Measurements from ENCODE around the gene GPD1L.
"Not testable (repeated sequence)": the region's sequence is repeated elsewhere in the genome, so short reads cannot be mapped to it uniquely, and the experiment has no call there.

Gene GPD1L

GRCh38 chr3:32106132-32106928, at the start of gene GPD1L:
Gene GPD1L, plus strand, starts transcription at chr3:32106620. Its CDS starts 92 bp downstream, at chr3:32106712.
- H3K4me1 ChIP-seq (ENCODE audit: insufficient read depth, low read length): no peaks in the 10 kb centered on the region
- H3K36me3 ChIP-seq (ENCODE audit: insufficient read depth, low read depth, low read length): no peaks in the 10 kb centered on the region
- H3K4me3 ChIP-seq (ENCODE audit: low read length): peak within 1 kb of the TSS; percentile 75
- H3K9ac ChIP-seq (ENCODE audit: low read depth, low read length): no peak within 1 kb of the TSS
- H3K27ac ChIP-seq (ENCODE audit: low read length): no peak within 1 kb of the TSS
- peaks cover 18% of the 10 kb centered on the region for H3K9me3 ChIP-seq (ENCODE audit: insufficient read depth, low read depth, low read length)
- peaks cover 26% of the 10 kb centered on the region for H3K27me3 ChIP-seq (ENCODE audit: insufficient read depth, low read length)

GRCh38 chr3:32058465-32058864, 48.0 kb upstream of the GPD1L start:
- not testable (repeated sequence) for H3K36me3 ChIP-seq (ENCODE audit: insufficient read depth, low read depth, low read length); H3K27me3 ChIP-seq (ENCODE audit: insufficient read depth, low read length); H3K4me3 ChIP-seq (ENCODE audit: low read length); H3K9ac ChIP-seq (ENCODE audit: low read depth, low read length); H3K27ac ChIP-seq (ENCODE audit: low read length); H3K4me1 ChIP-seq (ENCODE audit: insufficient read depth, low read length); H3K9me3 ChIP-seq (ENCODE audit: insufficient read depth, low read depth, low read length)

- H3K36me3 ChIP-seq (ENCODE audit: insufficient read depth, low read depth, low read length): no peaks in the 10 kb centered on the region
- H3K4me3 ChIP-seq (ENCODE audit: low read length): no peak overlapping the region
- no peaks in the 10 kb centered on the region for H3K27me3 ChIP-seq (ENCODE audit: insufficient read depth, low read length)
- H3K9ac ChIP-seq (ENCODE audit: low read depth, low read length): no peak overlapping the region
- H3K4me1 ChIP-seq (ENCODE audit: insufficient read depth, low read length): no peaks in the 10 kb centered on the region
- H3K9me3 ChIP-seq (ENCODE audit: insufficient read depth, low read depth, low read length): no peaks in the 10 kb centered on the region
- H3K27ac ChIP-seq (ENCODE audit: low read length): no peak overlapping the region
Observed at GRCh38 chr3:32062950-32063582, 43.4 kb upstream of the GPD1L start.

- Histone ChIP-seq H3K4me3 (ENCODE audit: low read length) (no peak overlapping the region), H3K9ac (ENCODE audit: low read depth, low read length) (no peak overlapping the region), H3K4me1 (ENCODE audit: insufficient read depth, low read length) (no peaks in the 10 kb centered on the region), H3K9me3 (ENCODE audit: insufficient read depth, low read depth, low read length) (no peaks in the 10 kb centered on the region; the same call in 1 of the 2 replicates), H3K36me3 (ENCODE audit: insufficient read depth, low read depth, low read length) (no peaks in the 10 kb centered on the region), H3K27ac (ENCODE audit: low read length) (no peak overlapping the region), H3K27me3 (ENCODE audit: insufficient read depth, low read length) (no peaks in the 10 kb centered on the region)
Observed at GRCh38 chr3:32066686-32067085, 39.7 kb upstream of the GPD1L start.

GRCh38 chr3:32074194-32074593, 32.2 kb upstream of the GPD1L start:
- H3K9me3 ChIP-seq (ENCODE audit: insufficient read depth, low read depth, low read length); H3K4me3 ChIP-seq (ENCODE audit: low read length); H3K4me1 ChIP-seq (ENCODE audit: insufficient read depth, low read length); H3K27ac ChIP-seq (ENCODE audit: low read length); H3K27me3 ChIP-seq (ENCODE audit: insufficient read depth, low read length); H3K36me3 ChIP-seq (ENCODE audit: insufficient read depth, low read depth, low read length); H3K9ac ChIP-seq (ENCODE audit: low read depth, low read length): not testable (repeated sequence)

GRCh38 chr3:32076566-32076965, 29.9 kb upstream of the GPD1L start:
- no peaks in the 10 kb centered on the region for H3K27me3 ChIP-seq (ENCODE audit: insufficient read depth, low read length)
- no peak overlapping the region for H3K4me3 ChIP-seq (ENCODE audit: low read length)
- H3K27ac ChIP-seq (ENCODE audit: low read length): no peak overlapping the region
- H3K36me3 ChIP-seq (ENCODE audit: insufficient read depth, low read depth, low read length): no peaks in the 10 kb centered on the region
- H3K9me3 ChIP-seq (ENCODE audit: insufficient read depth, low read depth, low read length): no peaks in the 10 kb centered on the region
- no peak overlapping the region for H3K9ac ChIP-seq (ENCODE audit: low read depth, low read length)
- no peaks in the 10 kb centered on the region for H3K4me1 ChIP-seq (ENCODE audit: insufficient read depth, low read length)

GRCh38 chr3:32077260-32078084, 28.9 kb upstream of the GPD1L start:
- Histone ChIP-seq H3K4me1 (ENCODE audit: insufficient read depth, low read length) (no peaks in the 10 kb centered on the region), H3K9ac (ENCODE audit: low read depth, low read length) (no peak overlapping the region), H3K27me3 (ENCODE audit: insufficient read depth, low read length) (no peaks in the 10 kb centered on the region), H3K9me3 (ENCODE audit: insufficient read depth, low read depth, low read length) (no peaks in the 10 kb centered on the region), H3K36me3 (ENCODE audit: insufficient read depth, low read depth, low read length) (no peaks in the 10 kb centered on the region), H3K27ac (ENCODE audit: low read length) (no peak overlapping the region), H3K4me3 (ENCODE audit: low read length) (no peak overlapping the region)

- Histone ChIP-seq H3K9ac (ENCODE audit: low read depth, low read length) (no peak overlapping the region), H3K36me3 (ENCODE audit: insufficient read depth, low read depth, low read length) (no peaks in the 10 kb centered on the region), H3K27me3 (ENCODE audit: insufficient read depth, low read length) (no peaks in the 10 kb centered on the region), H3K9me3 (ENCODE audit: insufficient read depth, low read depth, low read length) (no peaks in the 10 kb centered on the region), H3K4me1 (ENCODE audit: insufficient read depth, low read length) (no peaks in the 10 kb centered on the region), H3K27ac (ENCODE audit: low read length) (no peak overlapping the region), H3K4me3 (ENCODE audit: low read length) (no peak overlapping the region)
Observed at GRCh38 chr3:32078085-32078634, 28.3 kb upstream of the GPD1L start.

- H3K27me3 ChIP-seq (ENCODE audit: insufficient read depth, low read length): no peaks in the 10 kb centered on the region
- no peak overlapping the region for H3K4me3 ChIP-seq (ENCODE audit: low read length)
- H3K27ac ChIP-seq (ENCODE audit: low read length): no peak overlapping the region
- no peaks in the 10 kb centered on the region for H3K4me1 ChIP-seq (ENCODE audit: insufficient read depth, low read length)
- no peaks in the 10 kb centered on the region for H3K9me3 ChIP-seq (ENCODE audit: insufficient read depth, low read depth, low read length)
- no peaks in the 10 kb centered on the region for H3K36me3 ChIP-seq (ENCODE audit: insufficient read depth, low read depth, low read length)
- H3K9ac ChIP-seq (ENCODE audit: low read depth, low read length): no peak overlapping the region
Observed at GRCh38 chr3:32078864-32079263, 27.6 kb upstream of the GPD1L start.

- no peak overlapping the region for H3K27ac ChIP-seq (ENCODE audit: low read length)
- no peaks in the 10 kb centered on the region for H3K27me3 ChIP-seq (ENCODE audit: insufficient read depth, low read length)
- H3K4me3 ChIP-seq (ENCODE audit: low read length): no peak overlapping the region
Observed at GRCh38 chr3:32082721-32083120, 23.7 kb upstream of the GPD1L start.

GRCh38 chr3:32083702-32084270, 22.6 kb upstream of the GPD1L start:
- H3K36me3 ChIP-seq (ENCODE audit: insufficient read depth, low read depth, low read length): no peaks in the 10 kb centered on the region
- H3K9me3 ChIP-seq (ENCODE audit: insufficient read depth, low read depth, low read length): no peaks in the 10 kb centered on the region
- no peak overlapping the region for H3K4me3 ChIP-seq (ENCODE audit: low read length)
- no peaks in the 10 kb centered on the region for H3K27me3 ChIP-seq (ENCODE audit: insufficient read depth, low read length)
- H3K9ac ChIP-seq (ENCODE audit: low read depth, low read length): no peak overlapping the region
- H3K4me1 ChIP-seq (ENCODE audit: insufficient read depth, low read length): no peaks in the 10 kb centered on the region
- H3K27ac ChIP-seq (ENCODE audit: low read length): no peak overlapping the region

More at GRCh38 chr3:32082721-32083120, 23.7 kb upstream of the GPD1L start:
- no peak overlapping the region for H3K9ac ChIP-seq (ENCODE audit: low read depth, low read length)
- no peaks in the 10 kb centered on the region for H3K9me3 ChIP-seq (ENCODE audit: insufficient read depth, low read depth, low read length)
- no peaks in the 10 kb centered on the region for H3K36me3 ChIP-seq (ENCODE audit: insufficient read depth, low read depth, low read length)
- H3K4me1 ChIP-seq (ENCODE audit: insufficient read depth, low read length): no peaks in the 10 kb centered on the region
